Measurements from ENCODE around the gene PRSS36. TPM values are rescaled to one million over a fixed set of nuclear protein-coding genes. Genes with fewer than 3 reads are reported as not detected.

The PRSS36 gene
- polyA plus RNA-seq, 3 donors = 3.1 to 4.2 (median 3.4) TPM

DNA sequence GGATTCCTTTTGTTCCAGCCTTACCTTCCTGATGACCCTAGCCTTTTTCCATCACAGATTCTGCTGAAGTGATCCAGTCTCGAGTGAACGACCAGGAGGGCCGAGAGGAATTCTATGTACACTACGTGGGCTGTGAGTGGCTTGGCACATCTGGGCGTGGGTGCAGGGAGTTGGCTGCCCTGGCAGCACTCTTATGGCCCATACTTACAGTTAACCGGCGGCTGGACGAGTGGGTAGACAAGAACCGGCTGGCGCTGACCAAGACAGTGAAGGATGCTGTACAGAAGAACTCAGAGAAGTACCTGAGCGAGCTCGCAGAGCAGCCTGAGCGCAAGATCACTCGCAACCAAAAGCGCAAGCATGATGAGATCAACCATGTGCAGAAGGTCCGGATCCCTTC lies 29.7 kb downstream of the PRSS36 start:
- H3K79me2 ChIP-seq (ENCODE audit: insufficient read depth, low read length) = peaks cover 47% of the 10 kb centered on the region
- over 99% methylated on average over 16 of the region's 16 CpGs for WGBS (ENCODE audit: insufficient coverage)
- H3K4me1 ChIP-seq (ENCODE audit: control insufficient read depth in 1 of 2, insufficient read depth in 2 of 2, low read length in 2 of 2) = peaks cover 30 to 41% of the 10 kb centered on the region in 2 donors
- no peak overlapping the region for H3K9ac ChIP-seq (ENCODE audit: insufficient read depth, low read length, poor library complexity, severe bottlenecking)
- peaks cover 32% of the 10 kb centered on the region for H3K4me1 Mint-ChIP-seq
- H3K9me3 ChIP-seq (replicated peaks in 1 of 2; ENCODE audit: control insufficient read depth in 1 of 2, insufficient read depth in 1 of 2, low read length in 2 of 2) = no peaks in the 10 kb centered on the region
- intact Hi-C loops (cut with micrococcal nuclease) = no loop called here
- H3K4me2 ChIP-seq (replicated peaks; ENCODE audit: extremely low read depth, low read length, poor library complexity, severe bottlenecking) = no peak overlapping the region
- H2AFZ ChIP-seq (ENCODE audit: insufficient read depth, low read depth, low read length, poor library complexity, severe bottlenecking) = no peak overlapping the region
- TF ChIP-seq, protein P1, sequence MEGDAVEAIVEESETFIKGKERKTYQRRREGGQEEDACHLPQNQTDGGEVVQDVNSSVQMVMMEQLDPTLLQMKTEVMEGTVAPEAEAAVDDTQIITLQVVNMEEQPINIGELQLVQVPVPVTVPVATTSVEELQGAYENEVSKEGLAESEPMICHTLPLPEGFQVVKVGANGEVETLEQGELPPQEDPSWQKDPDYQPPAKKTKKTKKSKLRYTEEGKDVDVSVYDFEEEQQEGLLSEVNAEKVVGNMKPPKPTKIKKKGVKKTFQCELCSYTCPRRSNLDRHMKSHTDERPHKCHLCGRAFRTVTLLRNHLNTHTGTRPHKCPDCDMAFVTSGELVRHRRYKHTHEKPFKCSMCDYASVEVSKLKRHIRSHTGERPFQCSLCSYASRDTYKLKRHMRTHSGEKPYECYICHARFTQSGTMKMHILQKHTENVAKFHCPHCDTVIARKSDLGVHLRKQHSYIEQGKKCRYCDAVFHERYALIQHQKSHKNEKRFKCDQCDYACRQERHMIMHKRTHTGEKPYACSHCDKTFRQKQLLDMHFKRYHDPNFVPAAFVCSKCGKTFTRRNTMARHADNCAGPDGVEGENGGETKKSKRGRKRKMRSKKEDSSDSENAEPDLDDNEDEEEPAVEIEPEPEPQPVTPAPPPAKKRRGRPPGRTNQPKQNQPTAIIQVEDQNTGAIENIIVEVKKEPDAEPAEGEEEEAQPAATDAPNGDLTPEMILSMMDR (IDR thresholded peaks at IDR 0.05) = no peak
- H3K36me3 ChIP-seq (replicated peaks in 1 of 2; ENCODE audit: control insufficient read depth in 1 of 2, insufficient read depth in 2 of 2, low read length in 2 of 2) = peaks cover 26 to 57% of the 10 kb centered on the region in 2 donors
- DNase-seq = no peak
- H3K4me3 Mint-ChIP-seq = no peak overlapping the region
- H3K36me3 Mint-ChIP-seq = peaks cover 46 to 64% of the 10 kb centered on the region in 2 donors
- no peak overlapping the region for H3K4me3 ChIP-seq (replicated peaks in 1 of 3; ENCODE audit: low read depth in 2 of 3, low read length in 3 of 3)
- peaks cover 0 to 2% (median 0%) of the 10 kb centered on the region in 3 donors for H3K27me3 Mint-ChIP-seq (ENCODE audit: low read depth in 3 of 3)
- H3K9me3 Mint-ChIP-seq = peaks cover 0 to 3% (median 0%) of the 10 kb centered on the region in 7 donors
- H3K27ac Mint-ChIP-seq = peak overlapping the region in 6 of 7 donors; percentile 89 to 100 (median 98)
- H4K20me1 ChIP-seq (ENCODE audit: insufficient read depth, low read length) = no peaks in the 10 kb centered on the region
- H3K27ac ChIP-seq (ENCODE audit: low read depth in 1 of 2, low read length in 2 of 2) = peak overlapping the region in 1 of 2 donors; percentile 99
- H3K27me3 ChIP-seq (ENCODE audit: control insufficient read depth in 2 of 2, insufficient read depth in 2 of 2, low read length in 2 of 2) = no peaks in the 10 kb centered on the region

DNA sequence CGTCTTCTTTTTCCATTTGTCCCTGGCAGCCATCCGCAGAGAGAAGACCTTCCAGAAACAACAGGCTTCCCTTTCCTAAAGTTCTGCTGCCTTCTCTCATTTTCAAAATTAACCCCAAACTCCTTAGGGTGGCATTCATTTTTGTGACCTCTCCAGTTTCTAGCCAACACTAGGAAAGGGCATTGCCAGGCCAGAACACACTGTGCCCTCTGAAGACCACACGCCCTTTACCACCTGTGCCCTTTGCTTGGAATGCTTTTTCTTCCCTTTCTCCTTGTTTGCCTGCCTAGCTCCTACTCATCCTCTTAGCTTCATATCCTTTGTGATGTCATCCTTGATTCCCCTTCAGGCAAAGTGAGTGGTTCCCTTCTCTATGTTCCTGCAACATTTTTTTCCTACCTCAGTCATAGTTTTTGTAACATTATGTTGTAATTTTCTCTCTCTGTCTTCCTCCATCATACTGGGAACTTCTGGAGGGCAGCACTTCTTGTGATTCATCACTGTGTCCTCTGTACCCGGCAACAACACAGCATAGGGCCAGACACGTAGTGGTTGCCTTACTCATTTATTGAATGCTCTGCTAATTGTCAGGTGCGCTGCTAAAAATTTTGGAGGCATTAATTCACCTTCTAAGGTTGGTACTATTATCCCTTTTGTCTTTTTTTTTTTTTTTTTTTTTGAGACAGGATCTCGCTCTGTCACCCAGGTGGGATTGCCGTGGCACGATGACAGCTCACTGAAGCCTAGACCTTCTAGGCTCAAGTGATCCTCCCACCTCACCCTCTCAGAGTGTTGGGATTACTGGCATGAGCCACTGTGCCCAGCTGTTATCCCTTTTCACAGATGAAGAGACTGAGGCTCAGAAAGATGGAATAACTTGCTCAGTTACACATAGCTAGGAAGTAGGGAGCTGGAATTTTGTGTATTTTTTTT lies 31.4 kb downstream of the PRSS36 start:
- TF ChIP-seq, protein P1 (IDR thresholded peaks at IDR 0.05) = no peak
- peak; percentile 86 to 97 (median 94) for DNase-seq
- peaks cover 26 to 43% of the 10 kb centered on the region in 2 donors for H3K36me3 ChIP-seq (replicated peaks in 1 of 2; ENCODE audit: control insufficient read depth in 1 of 2, insufficient read depth in 2 of 2, low read length in 2 of 2)
- H3K4me1 ChIP-seq (ENCODE audit: control insufficient read depth in 1 of 2, insufficient read depth in 2 of 2, low read length in 2 of 2) = peaks cover 46 to 58% of the 10 kb centered on the region in 2 donors
- Mint-ChIP-seq H3K4me1 (peaks cover 45% of the 10 kb centered on the region), H3K4me3 (peak overlapping the region; percentile 91), H3K36me3 (peaks cover 35 to 53% of the 10 kb centered on the region in 2 donors), H3K27ac (peak overlapping the region; percentile 97 to 100 (median 100)), H3K27me3 (ENCODE audit: low read depth in 3 of 3) (peaks cover 0 to 2% (median 0%) of the 10 kb centered on the region in 3 donors), H3K9me3 (peaks cover 0 to 3% (median 0%) of the 10 kb centered on the region in 7 donors)
- H3K79me2 ChIP-seq (ENCODE audit: insufficient read depth, low read length) = peaks cover 55% of the 10 kb centered on the region
- no peak overlapping the region for H2AFZ ChIP-seq (ENCODE audit: insufficient read depth, low read depth, low read length, poor library complexity, severe bottlenecking)
- H3K27me3 ChIP-seq (ENCODE audit: control insufficient read depth in 2 of 2, insufficient read depth in 2 of 2, low read length in 2 of 2) = no peaks in the 10 kb centered on the region
- H3K4me3 ChIP-seq (replicated peaks in 1 of 3; ENCODE audit: low read depth in 2 of 3, low read length in 3 of 3) = peak overlapping the region; percentile 61 to 91 (median 79)
- intact Hi-C loops (cut with micrococcal nuclease) = loop anchor here (1.0 to 10.0 kb wide), 7 partner anchors 11 to 756 kb away; partner anchors contain the start of genes ARMC5 (in 1 of the 2), ITGAX (in 1 of the 2) and ZNF267 (in 1 of the 2)
- H3K4me2 ChIP-seq (replicated peaks; ENCODE audit: extremely low read depth, low read length, poor library complexity, severe bottlenecking) = peak overlapping the region; percentile 90
- H3K9me3 ChIP-seq (replicated peaks in 1 of 2; ENCODE audit: control insufficient read depth in 1 of 2, insufficient read depth in 1 of 2, low read length in 2 of 2) = no peaks in the 10 kb centered on the region
- peak overlapping the region; percentile 80 for H3K9ac ChIP-seq (ENCODE audit: insufficient read depth, low read length, poor library complexity, severe bottlenecking)
- whole genome bisulfite sequencing (ENCODE audit: insufficient coverage) = 8% methylated on average over 3 of the region's 9 CpGs
- H3K27ac ChIP-seq (ENCODE audit: low read depth in 1 of 2, low read length in 2 of 2) = peak overlapping the region; percentile 97 to 99
- no peaks in the 10 kb centered on the region for H4K20me1 ChIP-seq (ENCODE audit: insufficient read depth, low read length)
